HUDEP-2 (cell line): Measurements from ENCODE around the gene LRP1B.
"Not testable (repeated sequence)": the region's sequence is repeated elsewhere in the genome, so short reads cannot be mapped to it uniquely, and the experiment has no call there.

Source experiments
- DNase-seq, 76 experiments: peaks; one replicate each; lab custom pipeline; 2025; ENCODE audit not compliant: unreplicated experiment in 76 of 76; lab: John Stamatoyannopoulos, UW

LRP1B gene

GRCh38 chr2:140683658-140684057 lies 1447.2 kb downstream of the LRP1B start:
- DNase-seq: no peak

- DNase-seq: no peak
These were observed 1450.0 kb downstream of the LRP1B start for GRCh38 chr2:140680862-140681261.

- no peak for DNase-seq
These were observed 1451.1 kb downstream of the LRP1B start for GRCh38 chr2:140679752-140680151.

- no peak for DNase-seq
These were observed 1460.9 kb downstream of the LRP1B start for GRCh38 chr2:140669911-140670310.

- no peak for DNase-seq
These were observed 1463.6 kb downstream of the LRP1B start for GRCh38 chr2:140667203-140667602.

GRCh38 chr2:140662504-140662903 lies 1468.3 kb downstream of the LRP1B start:
- DNase-seq: no peak

GRCh38 chr2:140658760-140659692 lies 1471.8 kb downstream of the LRP1B start:
- no peak for DNase-seq

- no peak for DNase-seq
These were observed 1473.2 kb downstream of the LRP1B start for GRCh38 chr2:140657657-140658056.

GRCh38 chr2:140654565-140654964 lies 1476.3 kb downstream of the LRP1B start:
- DNase-seq: no peak

GRCh38 chr2:140650825-140651224 lies 1480.0 kb downstream of the LRP1B start:
- no peak for DNase-seq

- DNase-seq: not testable (repeated sequence)
These were observed 1480.7 kb downstream of the LRP1B start for GRCh38 chr2:140650134-140650533.

- no peak for DNase-seq
These were observed 1482.4 kb downstream of the LRP1B start for GRCh38 chr2:140648393-140648792.

GRCh38 chr2:140643761-140644187 lies 1487.0 kb downstream of the LRP1B start:
- DNase-seq: no peak

GRCh38 chr2:140641163-140641562 lies 1489.7 kb downstream of the LRP1B start:
- no peak for DNase-seq

- DNase-seq: no peak
These were observed 1491.2 kb downstream of the LRP1B start for GRCh38 chr2:140639628-140640027.

GRCh38 chr2:140630557-140630956 lies 1500.3 kb downstream of the LRP1B start:
- no peak for DNase-seq

GRCh38 chr2:140627885-140628284 lies 1502.9 kb downstream of the LRP1B start:
- DNase-seq: no peak

- no peak for DNase-seq
These were observed 1503.7 kb downstream of the LRP1B start for GRCh38 chr2:140627136-140627535.

GRCh38 chr2:140624200-140624599 lies 1506.6 kb downstream of the LRP1B start:
- no peak for DNase-seq

- no peak for DNase-seq
These were observed 1509.0 kb downstream of the LRP1B start for GRCh38 chr2:140621583-140622362.

GRCh38 chr2:140604788-140605187 lies 1526.0 kb downstream of the LRP1B start:
- DNase-seq: no peak

- no peak for DNase-seq
These were observed 1526.7 kb downstream of the LRP1B start for GRCh38 chr2:140604096-140604495.
